Activated CD4-positive, alpha-beta T cell treated with anti-CD3 and anti-CD28 coated beads, Interleukin-2, amount 50 U/mL, for 24 hours (primary cell): ENCODE results near the gene MAP3K1.

Source experiments
- DNase-seq, 2 donors: peaks; one replicate each; pipeline ENCODE4 v3.0.0-alpha.2; 2020; ENCODE audit warnings: low read depth in 1 of 2, low spot score in 1 of 2

MAP3K1 gene

GRCh38 chr5:56900858-56901578 lies 85.7 kb downstream of the MAP3K1 start:
- DNase-seq, result peak in 1 of 2 donors; percentile 38

- DNase-seq, result no peak
These were observed 93.6 kb downstream of the MAP3K1 start for GRCh38 chr5:56908942-56909293.

DNA sequence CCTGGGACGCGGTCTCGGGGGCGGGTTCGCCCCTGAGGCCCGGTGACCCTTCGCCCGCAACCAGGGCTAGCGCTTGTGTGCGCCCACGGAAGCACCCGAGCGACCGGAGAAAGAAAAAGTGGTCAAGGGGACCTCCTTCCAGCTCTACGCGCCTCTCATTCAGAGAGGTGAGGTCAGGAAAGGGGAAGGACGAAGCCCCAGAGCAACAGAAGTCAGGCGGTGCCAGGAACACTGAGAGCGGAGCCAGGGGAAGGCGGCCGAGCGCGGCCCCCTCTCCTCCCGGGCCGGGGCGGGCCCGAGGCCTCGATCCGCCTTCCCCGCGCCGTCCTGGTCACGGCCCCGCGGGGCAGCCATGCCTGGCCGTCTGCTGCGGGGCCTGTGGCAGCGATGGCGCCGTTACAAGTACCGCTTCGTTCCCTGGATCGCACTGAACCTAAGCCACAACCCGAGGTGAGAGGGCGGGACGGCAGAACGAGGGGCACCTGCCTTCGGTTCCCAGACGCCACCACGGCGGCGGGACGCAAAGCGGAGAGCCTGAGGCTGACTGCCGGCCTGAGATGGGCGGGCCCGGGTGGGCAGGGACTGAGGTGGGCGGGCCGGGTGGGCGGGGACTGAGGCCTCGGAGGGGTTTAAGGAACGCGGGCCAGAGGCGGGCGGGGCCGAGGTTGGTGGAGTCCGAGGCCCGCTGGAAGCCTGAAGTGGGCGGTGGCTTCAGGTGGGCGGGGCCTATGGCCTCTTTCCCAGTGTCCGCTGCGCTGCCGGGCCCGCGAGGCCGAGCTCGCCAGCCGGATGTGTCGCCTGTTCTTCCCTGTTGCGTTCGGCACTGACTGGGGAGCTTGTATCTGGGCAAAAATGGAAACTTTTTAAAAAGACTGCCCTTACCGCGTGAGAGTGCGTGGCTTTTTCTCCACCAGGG lies 94.2 kb downstream of the MAP3K1 start, which contains the start of gene SETD9:
SETD9 (plus strand) TSS at position 303 of the 916 bp plus-strand sequence; CDS start at position 353, 50 bp downstream.
- peak; percentile 74 to 90 for DNase-seq

- no peak for DNase-seq
These were observed 95.0 kb downstream of the MAP3K1 start for GRCh38 chr5:56910210-56910965.

DNA sequence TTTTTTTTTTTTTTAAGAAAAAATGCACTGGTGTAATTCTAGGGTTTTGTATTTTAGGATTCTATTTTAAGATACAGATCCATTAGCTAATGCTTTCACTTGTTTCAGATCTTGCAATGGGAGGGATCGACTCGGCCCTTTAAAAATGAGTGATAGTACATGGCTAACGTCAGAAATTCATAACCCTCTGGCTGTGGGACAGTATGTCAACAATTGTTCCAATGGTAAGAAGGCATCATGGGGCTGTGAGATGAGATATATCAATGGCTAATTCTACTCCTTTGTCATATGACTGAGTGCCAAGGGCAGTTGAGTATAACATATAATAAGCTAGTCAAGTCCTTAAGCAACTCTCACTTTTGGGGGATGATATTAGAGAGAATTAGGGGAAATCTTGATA lies 98.4 kb downstream of the MAP3K1 start:
- DNase-seq, result no peak

- DNase-seq, result no peak
These were observed 99.3 kb downstream of the MAP3K1 start for GRCh38 chr5:56914678-56915077.

GRCh38 chr5:56917534-56917933 lies 102.2 kb downstream of the MAP3K1 start:
- DNase-seq, result no peak

DNA sequence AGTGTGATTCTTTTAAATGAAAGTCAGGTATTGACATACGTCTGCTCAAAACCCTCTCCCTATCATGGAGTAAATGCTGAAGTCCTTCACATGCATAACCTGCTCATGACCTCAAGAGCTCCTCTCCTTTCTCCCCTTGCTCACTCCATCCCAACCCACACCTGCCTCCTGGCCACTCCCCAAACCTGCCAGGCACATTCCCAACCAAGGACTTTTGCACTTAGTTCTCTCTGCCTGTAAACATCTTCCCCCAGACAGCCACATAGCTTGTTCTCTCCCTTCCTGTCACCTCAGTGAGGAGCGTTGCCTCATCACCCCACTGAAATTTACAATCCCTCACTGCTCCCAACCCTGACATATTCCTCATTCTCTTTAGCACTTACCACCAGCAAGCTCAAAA lies 102.7 kb downstream of the MAP3K1 start:
- no peak for DNase-seq

GRCh38 chr5:56919942-56920662 lies 104.8 kb downstream of the MAP3K1 start:
- DNase-seq, result no peak

DNA sequence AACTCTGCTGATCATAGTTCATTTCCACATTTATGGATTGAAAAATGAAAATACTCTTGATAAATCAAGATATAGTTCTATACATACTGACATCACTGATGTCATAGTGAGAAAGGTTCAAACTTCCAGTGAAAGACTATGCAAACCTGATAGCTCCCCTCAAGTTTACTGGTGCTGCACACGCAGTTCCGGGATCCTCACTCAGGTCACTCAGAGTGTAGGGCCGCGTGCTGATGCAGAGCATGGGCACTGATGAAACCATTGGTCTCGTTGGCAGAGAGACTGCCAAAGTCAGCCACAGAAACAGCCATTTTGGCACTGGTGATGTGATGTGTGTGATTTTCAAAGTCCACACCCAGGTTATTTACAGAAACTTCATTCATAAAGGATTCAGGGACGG lies 107.6 kb downstream of the MAP3K1 start:
- no peak for DNase-seq

DNA sequence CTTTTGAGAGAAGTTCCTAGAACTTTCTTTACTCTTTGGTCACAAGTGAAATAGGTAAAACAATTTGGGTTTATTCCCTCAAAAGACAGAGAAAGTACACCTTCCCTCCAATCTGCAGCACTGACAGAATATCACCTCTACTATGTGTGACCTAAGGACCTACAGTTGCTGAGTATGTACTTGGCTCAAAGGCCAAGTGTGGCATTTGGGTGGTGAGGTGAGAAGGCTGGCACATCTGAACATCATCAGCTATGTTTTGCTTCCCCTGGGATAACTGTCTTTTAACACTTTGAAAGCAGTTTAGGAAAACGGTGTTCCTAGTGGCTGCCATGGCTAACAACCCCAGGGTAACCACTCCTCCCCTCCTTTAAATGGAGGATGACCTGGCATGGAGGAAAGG lies 119.0 kb downstream of the MAP3K1 start:
- DNase-seq, result no peak

DNA sequence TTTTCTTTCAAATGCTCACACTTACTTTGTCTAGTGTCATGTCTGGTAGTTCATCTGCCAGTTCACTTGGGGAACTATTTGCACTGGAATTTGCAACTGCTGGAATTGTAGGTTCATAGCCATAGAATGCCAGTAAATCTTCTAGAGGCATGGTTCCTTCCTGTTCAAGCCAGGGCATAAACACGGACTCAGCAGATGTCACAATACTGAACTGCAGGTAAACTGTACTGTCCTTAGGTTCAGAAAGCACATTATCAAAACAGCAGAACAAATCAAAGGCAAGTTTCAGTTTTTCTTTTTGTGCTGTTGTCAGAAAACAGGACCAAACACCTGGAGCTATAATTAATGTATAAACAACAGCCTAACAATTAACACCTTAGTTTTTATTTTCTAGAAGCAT lies 123.5 kb downstream of the MAP3K1 start:
- DNase-seq, result no peak

DNA sequence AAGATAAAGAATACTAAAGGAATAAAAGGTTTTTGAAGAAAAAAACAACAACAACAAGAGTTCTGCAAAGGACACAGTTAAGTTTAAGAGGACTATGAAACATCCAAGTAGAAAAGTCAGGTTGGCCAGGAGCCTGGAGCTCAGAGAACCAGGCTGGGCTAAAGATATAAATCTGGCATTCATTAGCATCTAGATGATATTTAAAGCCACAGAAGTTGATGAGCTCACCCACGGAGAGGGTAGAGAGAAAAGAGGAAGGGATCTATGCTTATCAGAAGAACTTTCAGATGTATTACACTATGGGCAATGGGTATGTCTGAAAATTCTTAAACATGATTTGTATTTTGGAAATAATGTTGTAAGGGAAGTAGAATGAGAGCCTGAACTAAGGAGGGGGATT lies 126.6 kb downstream of the MAP3K1 start:
- DNase-seq, result no peak
